Activated CD4-positive, CD25-positive, alpha-beta regulatory T cell (primary cell): ENCODE measurements around the gene GFER.
"Not testable (repeated sequence)": the region's sequence is repeated elsewhere in the genome, so short reads cannot be mapped to it uniquely, and the experiment has no call there.

Source experiments
- DNase-seq, 4 experiments: peaks; one replicate each; lab custom pipeline; 2025; lab: John Stamatoyannopoulos, UW

The GFER gene

GRCh38 chr16:1957434-1958142, 26.4 kb upstream of the GFER start:
- DNase-seq = not testable (repeated sequence)

GRCh38 chr16:1958143-1958491, 25.9 kb upstream of the GFER start:
- DNase-seq = not testable (repeated sequence)

- DNase-seq = no peak
Observed at GRCh38 chr16:1958715-1959268, 25.2 kb upstream of the GFER start.

- peak; percentile 86 to 89 (median 88) for DNase-seq
Observed at GRCh38 chr16:1959269-1960039, 24.5 kb upstream of the GFER start, which contains the start of gene NDUFB10. TSS of gene NDUFB10 (plus strand) at chr16:1959538. CDS start at chr16:1959625, 87 bp downstream.

- peak in 1 of 4 experiments; percentile 46 for DNase-seq
Observed at GRCh38 chr16:1960665-1961630, 23.0 kb upstream of the GFER start.

- no peak for DNase-seq
Observed at GRCh38 chr16:1961651-1962067, 22.3 kb upstream of the GFER start.

GRCh38 chr16:1962161-1963153, 21.5 kb upstream of the GFER start:
- not testable (repeated sequence) for DNase-seq

- no peak for DNase-seq
Observed at GRCh38 chr16:1963806-1964505, 20.0 kb upstream of the GFER start.

- peak; percentile 94 to 98 (median 97) for DNase-seq
Observed at GRCh38 chr16:1964506-1965395, 19.2 kb upstream of the GFER start, which contains the start of gene RPS2. TSS of gene RPS2 (minus strand) at chr16:1964826. CDS start at chr16:1964625, 201 bp downstream.

GRCh38 chr16:1965396-1966001, 18.5 kb upstream of the GFER start:
- DNase-seq = no peak

- DNase-seq = no peak
Observed at GRCh38 chr16:1966460-1966859, 17.5 kb upstream of the GFER start, which contains the start of gene RNF151. TSS of gene RNF151 (plus strand) at chr16:1966856. CDS start at chr16:1966882, 26 bp downstream.

GRCh38 chr16:1968146-1968953, 15.6 kb upstream of the GFER start:
- no peak for DNase-seq

- peak; percentile 90 to 94 (median 92) for DNase-seq
Observed at GRCh38 chr16:1971796-1972489, 12.1 kb upstream of the GFER start, which contains the start of gene TBL3. TSS of gene TBL3 (plus strand) at chr16:1972053. CDS start at chr16:1972165, 112 bp downstream.

GRCh38 chr16:1972490-1972877, 11.5 kb upstream of the GFER start:
- DNase-seq = no peak

- DNase-seq = no peak
Observed at GRCh38 chr16:1973461-1974156, 10.4 kb upstream of the GFER start.
